GDM1 (cell line): ENCODE results near the gene AP4B1.

Experiments used
- DNase-seq: peaks from one replicate; lab custom pipeline; 2025; lab: John Stamatoyannopoulos, UW

AP4B1 gene

GRCh38 chr1:113930499-113931161, 26.0 kb upstream of the AP4B1 start:
- DNase-seq: peak; percentile 4

GRCh38 chr1:113929750-113930498, 25.3 kb upstream of the AP4B1 start:
- DNase-seq: no peak

GRCh38 chr1:113928941-113929749, 24.5 kb upstream of the AP4B1 start, which contains the start of gene HIPK1:
HIPK1 (plus strand) TSS chr1:113929324.
- peak; percentile 86 for DNase-seq

GRCh38 chr1:113928187-113928930, 23.8 kb upstream of the AP4B1 start:
- no peak for DNase-seq

- no peak for DNase-seq
Observed at GRCh38 chr1:113924473-113924872, 19.9 kb upstream of the AP4B1 start.

- no peak for DNase-seq
Observed at GRCh38 chr1:113922957-113923356, 18.4 kb upstream of the AP4B1 start.

- no peak for DNase-seq
Observed at GRCh38 chr1:113918243-113918642, 13.6 kb upstream of the AP4B1 start.

- no peak for DNase-seq
Observed at GRCh38 chr1:113917400-113918082, 12.9 kb upstream of the AP4B1 start.

- DNase-seq: no peak
Observed at GRCh38 chr1:113916974-113917373, 12.4 kb upstream of the AP4B1 start.

GRCh38 chr1:113913887-113914664, 9.5 kb upstream of the AP4B1 start:
- DNase-seq: no peak

- no peak for DNase-seq
Observed at GRCh38 chr1:113913312-113913668, 8.7 kb upstream of the AP4B1 start.

- no peak for DNase-seq
Observed at GRCh38 chr1:113912594-113913311, 8.2 kb upstream of the AP4B1 start.

GRCh38 chr1:113905435-113905861, 849 bp upstream of the AP4B1 start:
- no peak for DNase-seq

GRCh38 chr1:113904293-113904673, 316 bp downstream of the AP4B1 start:
- DNase-seq: no peak

GRCh38 chr1:113903501-113904292, 902 bp downstream of the AP4B1 start:
- DNase-seq: no peak

- DNase-seq: no peak
Observed at GRCh38 chr1:113901191-113901590, 3.4 kb downstream of the AP4B1 start.

- no peak for DNase-seq
Observed at GRCh38 chr1:113899111-113899510, 5.5 kb downstream of the AP4B1 start.

- DNase-seq: no peak
Observed at GRCh38 chr1:113898241-113898814, 6.3 kb downstream of the AP4B1 start.

GRCh38 chr1:113895961-113896360, 8.6 kb downstream of the AP4B1 start:
- DNase-seq: no peak
